Measurements from ENCODE around the gene MACC1. TPM values are rescaled to one million over a fixed set of nuclear protein-coding genes. Genes with fewer than 3 reads are reported as not detected.
A peak's percentile ranks its signal among the peaks of the same experiment; 100 is the strongest.
"Not testable (repeated sequence)": the region's sequence is repeated elsewhere in the genome, so short reads cannot be mapped to it uniquely, and the experiment has no call there.

Gene MACC1
- polyA plus RNA-seq, 4 donors: 3.5 to 75.0 (median 7.3) TPM

- H3K36me3 ChIP-seq (ENCODE audit: control insufficient read depth in 3 of 3, insufficient read depth in 2 of 3, low read depth in 1 of 3, low read length in 3 of 3): peaks cover 0 to 13% (median 6%) of the 10 kb centered on the region in 3 donors
- no peaks in the 10 kb centered on the region for H3K4me1 ChIP-seq (ENCODE audit: control insufficient read depth in 3 of 3, insufficient read depth in 2 of 3, low read depth in 1 of 3, low read length in 2 of 3)
- 94 to 98% (median 95%) methylated on average over 2 of the region's 2 CpGs for WGBS, 3 donors
- no peaks in the 10 kb centered on the region for H3K27me3 ChIP-seq (ENCODE audit: control insufficient read depth in 3 of 3, insufficient read depth in 3 of 3, low read length in 3 of 3)
- no peaks in the 10 kb centered on the region for H3K9me3 ChIP-seq (ENCODE audit: control insufficient read depth in 2 of 2, insufficient read depth in 1 of 2, low read depth in 1 of 2, low read length in 1 of 2)
- no peak overlapping the region for H3K4me3 ChIP-seq (ENCODE audit: low read depth in 1 of 3, low read length in 3 of 3)
- DNase-seq: no peak
- no peak overlapping the region for H3K27ac ChIP-seq (ENCODE audit: low read depth in 1 of 3, low read length in 2 of 3)
- peak; percentile 88 for FAIRE-seq
Observed at GRCh38 chr7:20136647-20137046, 80.5 kb downstream of the MACC1 start.

GRCh38 chr7:20133803-20134202, 83.4 kb downstream of the MACC1 start:
- no peak for DNase-seq

GRCh38 chr7:20132585-20132984, 84.6 kb downstream of the MACC1 start:
- H3K27me3 ChIP-seq (ENCODE audit: control insufficient read depth in 3 of 3, insufficient read depth in 3 of 3, low read length in 3 of 3): no peaks in the 10 kb centered on the region
- peaks cover 0 to 7% (median 6%) of the 10 kb centered on the region in 3 donors for H3K36me3 ChIP-seq (ENCODE audit: control insufficient read depth in 3 of 3, insufficient read depth in 2 of 3, low read depth in 1 of 3, low read length in 3 of 3)
- FAIRE-seq (no peak), DNase-seq (no peak)
- H3K4me3 ChIP-seq (ENCODE audit: low read depth in 1 of 3, low read length in 3 of 3): no peak overlapping the region
- 75 to 86% (median 80%) methylated on average over 2 of the region's 2 CpGs for WGBS, 3 donors
- H3K4me1 ChIP-seq (ENCODE audit: control insufficient read depth in 3 of 3, insufficient read depth in 2 of 3, low read depth in 1 of 3, low read length in 2 of 3): peaks cover 0 to 4% (median 0%) of the 10 kb centered on the region in 3 donors
- H3K9me3 ChIP-seq (ENCODE audit: control insufficient read depth in 2 of 2, insufficient read depth in 1 of 2, low read depth in 1 of 2, low read length in 1 of 2): no peaks in the 10 kb centered on the region
- H3K27ac ChIP-seq (ENCODE audit: low read depth in 1 of 3, low read length in 2 of 3): no peak overlapping the region

More at GRCh38 chr7:20133803-20134202, 83.4 kb downstream of the MACC1 start:
- H3K36me3 ChIP-seq (ENCODE audit: control insufficient read depth in 3 of 3, insufficient read depth in 2 of 3, low read depth in 1 of 3, low read length in 3 of 3): peaks cover 0 to 11% (median 6%) of the 10 kb centered on the region in 3 donors
- no peaks in the 10 kb centered on the region for H3K9me3 ChIP-seq (ENCODE audit: control insufficient read depth in 2 of 2, insufficient read depth in 1 of 2, low read depth in 1 of 2, low read length in 1 of 2)
- no peak for FAIRE-seq
- H3K4me3 ChIP-seq (ENCODE audit: low read depth in 1 of 3, low read length in 3 of 3): no peak overlapping the region
- H3K4me1 ChIP-seq (ENCODE audit: control insufficient read depth in 3 of 3, insufficient read depth in 2 of 3, low read depth in 1 of 3, low read length in 2 of 3): no peaks in the 10 kb centered on the region
- no peak overlapping the region for H3K27ac ChIP-seq (ENCODE audit: low read depth in 1 of 3, low read length in 2 of 3)
- H3K27me3 ChIP-seq (ENCODE audit: control insufficient read depth in 3 of 3, insufficient read depth in 3 of 3, low read length in 3 of 3): no peaks in the 10 kb centered on the region

GRCh38 chr7:20131776-20132175, 85.4 kb downstream of the MACC1 start:
- H3K36me3 ChIP-seq (ENCODE audit: control insufficient read depth in 3 of 3, insufficient read depth in 2 of 3, low read depth in 1 of 3, low read length in 3 of 3): peaks cover 0 to 7% (median 6%) of the 10 kb centered on the region in 3 donors
- DNase-seq: peak in 1 of 2 donors; percentile 55
- H3K4me3 ChIP-seq (ENCODE audit: low read depth in 1 of 3, low read length in 3 of 3): no peak overlapping the region
- no peak overlapping the region for H3K27ac ChIP-seq (ENCODE audit: low read depth in 1 of 3, low read length in 2 of 3)
- no peak for FAIRE-seq
- no peaks in the 10 kb centered on the region for H3K27me3 ChIP-seq (ENCODE audit: control insufficient read depth in 3 of 3, insufficient read depth in 3 of 3, low read length in 3 of 3)
- 61 to 74% (median 68%) methylated on average over 4 of the region's 4 CpGs for WGBS, 3 donors
- no peaks in the 10 kb centered on the region for H3K9me3 ChIP-seq (ENCODE audit: control insufficient read depth in 2 of 2, insufficient read depth in 1 of 2, low read depth in 1 of 2, low read length in 1 of 2)
- peaks cover 0 to 5% (median 0%) of the 10 kb centered on the region in 3 donors for H3K4me1 ChIP-seq (ENCODE audit: control insufficient read depth in 3 of 3, insufficient read depth in 2 of 3, low read depth in 1 of 3, low read length in 2 of 3)

GRCh38 chr7:20129920-20130319, 87.3 kb downstream of the MACC1 start:
- peaks cover 0 to 5% (median 0%) of the 10 kb centered on the region in 3 donors for H3K4me1 ChIP-seq (ENCODE audit: control insufficient read depth in 3 of 3, insufficient read depth in 2 of 3, low read depth in 1 of 3, low read length in 2 of 3)
- DNase-seq (no peak), FAIRE-seq (no peak)
- H3K36me3 ChIP-seq (ENCODE audit: control insufficient read depth in 3 of 3, insufficient read depth in 2 of 3, low read depth in 1 of 3, low read length in 3 of 3): peaks cover 0 to 4% (median 3%) of the 10 kb centered on the region in 3 donors
- no peak overlapping the region for H3K27ac ChIP-seq (ENCODE audit: low read depth in 1 of 3, low read length in 2 of 3)
- H3K27me3 ChIP-seq (ENCODE audit: control insufficient read depth in 3 of 3, insufficient read depth in 3 of 3, low read length in 3 of 3): no peaks in the 10 kb centered on the region
- H3K4me3 ChIP-seq (ENCODE audit: low read depth in 1 of 3, low read length in 3 of 3): no peak overlapping the region
- no peaks in the 10 kb centered on the region for H3K9me3 ChIP-seq (ENCODE audit: control insufficient read depth in 2 of 2, insufficient read depth in 1 of 2, low read depth in 1 of 2, low read length in 1 of 2)

- Histone ChIP-seq H3K27ac (ENCODE audit: low read depth in 1 of 3, low read length in 2 of 3) (peak overlapping the region in 1 of 3 donors; percentile 27), H3K4me3 (ENCODE audit: low read depth in 1 of 3, low read length in 3 of 3) (no peak overlapping the region), H3K4me1 (ENCODE audit: control insufficient read depth in 3 of 3, insufficient read depth in 2 of 3, low read depth in 1 of 3, low read length in 2 of 3) (peaks cover 0 to 5% (median 0%) of the 10 kb centered on the region in 3 donors), H3K9me3 (ENCODE audit: control insufficient read depth in 2 of 2, insufficient read depth in 1 of 2, low read depth in 1 of 2, low read length in 1 of 2) (no peaks in the 10 kb centered on the region), H3K36me3 (ENCODE audit: control insufficient read depth in 3 of 3, insufficient read depth in 2 of 3, low read depth in 1 of 3, low read length in 3 of 3) (no peaks in the 10 kb centered on the region), H3K27me3 (ENCODE audit: control insufficient read depth in 3 of 3, insufficient read depth in 3 of 3, low read length in 3 of 3) (no peaks in the 10 kb centered on the region)
- FAIRE-seq (no peak), DNase-seq (peak; percentile 28 to 54)
- WGBS, 3 donors: 25 to 40% (median 30%) methylated on average over 2 of the region's 2 CpGs
Observed at GRCh38 chr7:20128001-20128400, 89.2 kb downstream of the MACC1 start.

- H3K4me3 ChIP-seq (ENCODE audit: low read depth in 1 of 3, low read length in 3 of 3); H3K27me3 ChIP-seq (ENCODE audit: control insufficient read depth in 3 of 3, insufficient read depth in 3 of 3, low read length in 3 of 3); H3K36me3 ChIP-seq (ENCODE audit: control insufficient read depth in 3 of 3, insufficient read depth in 2 of 3, low read depth in 1 of 3, low read length in 3 of 3); H3K27ac ChIP-seq (ENCODE audit: low read depth in 1 of 3, low read length in 2 of 3); H3K9me3 ChIP-seq (ENCODE audit: control insufficient read depth in 2 of 2, insufficient read depth in 1 of 2, low read depth in 1 of 2, low read length in 1 of 2); FAIRE-seq; DNase-seq; H3K4me1 ChIP-seq (ENCODE audit: control insufficient read depth in 3 of 3, insufficient read depth in 2 of 3, low read depth in 1 of 3, low read length in 2 of 3): not testable (repeated sequence)
- WGBS, 3 donors: 82 to 86% (median 85%) methylated on average over 4 of the region's 4 CpGs
Observed at GRCh38 chr7:20126060-20126459, 91.1 kb downstream of the MACC1 start.

- not testable (repeated sequence) for H3K27ac ChIP-seq (ENCODE audit: low read depth in 1 of 3, low read length in 2 of 3); H3K4me1 ChIP-seq (ENCODE audit: control insufficient read depth in 3 of 3, insufficient read depth in 2 of 3, low read depth in 1 of 3, low read length in 2 of 3); H3K9me3 ChIP-seq (ENCODE audit: control insufficient read depth in 2 of 2, insufficient read depth in 1 of 2, low read depth in 1 of 2, low read length in 1 of 2); H3K27me3 ChIP-seq (ENCODE audit: control insufficient read depth in 3 of 3, insufficient read depth in 3 of 3, low read length in 3 of 3); H3K36me3 ChIP-seq (ENCODE audit: control insufficient read depth in 3 of 3, insufficient read depth in 2 of 3, low read depth in 1 of 3, low read length in 3 of 3); H3K4me3 ChIP-seq (ENCODE audit: low read depth in 1 of 3, low read length in 3 of 3); FAIRE-seq; DNase-seq
- WGBS, 3 donors: 92 to 96% (median 94%) methylated on average over 6 of the region's 6 CpGs
Observed at GRCh38 chr7:20124087-20124486, 93.1 kb downstream of the MACC1 start.

- H3K27me3 ChIP-seq (ENCODE audit: control insufficient read depth in 3 of 3, insufficient read depth in 3 of 3, low read length in 3 of 3); H3K4me1 ChIP-seq (ENCODE audit: control insufficient read depth in 3 of 3, insufficient read depth in 2 of 3, low read depth in 1 of 3, low read length in 2 of 3); DNase-seq; H3K9me3 ChIP-seq (ENCODE audit: control insufficient read depth in 2 of 2, insufficient read depth in 1 of 2, low read depth in 1 of 2, low read length in 1 of 2); FAIRE-seq; H3K4me3 ChIP-seq (ENCODE audit: low read depth in 1 of 3, low read length in 3 of 3); H3K36me3 ChIP-seq (ENCODE audit: control insufficient read depth in 3 of 3, insufficient read depth in 2 of 3, low read depth in 1 of 3, low read length in 3 of 3); H3K27ac ChIP-seq (ENCODE audit: low read depth in 1 of 3, low read length in 2 of 3): not testable (repeated sequence)
- WGBS, 3 donors: 85 to 93% (median 91%) methylated on average over 16 of the region's 16 CpGs
Observed at GRCh38 chr7:20122653-20123316, 94.4 kb downstream of the MACC1 start.
